ENCODE data around the gene C11orf68. TPM values are rescaled to one million over a fixed set of nuclear protein-coding genes. Genes with fewer than 3 reads are reported as not detected.

The C11orf68 gene
- total RNA-seq, 1 experiment from 2014 or later, result 31.9 TPM

DNA sequence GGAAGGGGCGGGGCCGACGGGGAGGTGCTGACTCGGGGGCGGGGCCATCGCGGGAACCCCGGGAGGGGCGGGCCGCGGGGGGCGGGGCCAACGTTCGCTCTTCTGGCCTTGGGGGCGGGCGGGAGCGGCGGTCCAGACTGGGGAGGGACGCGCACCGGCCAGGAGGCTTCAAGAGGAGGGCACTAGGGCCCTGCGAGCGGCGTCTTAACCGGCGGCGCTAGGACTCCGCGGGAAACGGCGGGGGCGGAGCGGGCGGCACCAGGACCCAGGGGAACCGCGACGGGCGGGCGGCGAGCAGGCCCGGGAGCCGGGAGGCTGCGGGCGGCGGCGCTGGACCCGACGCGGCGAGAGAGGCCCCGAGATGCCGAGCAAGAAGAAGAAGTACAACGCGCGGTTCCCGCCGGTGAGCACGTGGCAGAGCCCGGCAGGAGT, 295 bp upstream of the C11orf68 start, which contains the start of gene DRAP1 (continued):
- TF ChIP-seq ATF2 (CRISPR knock-in tag; IDR thresholded peaks at IDR 0.05; ENCODE audit: borderline replicate concordance, low read depth) (no peak), IRF2 (CRISPR knock-in tag; IDR thresholded peaks at IDR 0.05; ENCODE audit: borderline replicate concordance, low read depth) (no peak), ERG (CRISPR knock-in tag; IDR thresholded peaks at IDR 0.05) (no peak; the same call in 1 of the 2 replicates), ZBTB43 (CRISPR knock-in tag; IDR thresholded peaks at IDR 0.05) (no peak), TP53 (CRISPR knock-in tag; IDR thresholded peaks at IDR 0.05) (peak; percentile 76; the same call in 1 of the 2 replicates), KAT7 (CRISPR knock-in tag; IDR thresholded peaks at IDR 0.05; ENCODE audit: borderline replicate concordance) (peak; percentile 75; the same call in 1 of the 2 replicates), GABPB1 (CRISPR knock-in tag; IDR thresholded peaks at IDR 0.05) (peak; percentile 59), NFATC4 (CRISPR knock-in tag; IDR thresholded peaks at IDR 0.05) (no peak), CBFB (CRISPR knock-in tag; IDR thresholded peaks at IDR 0.05; ENCODE audit: low read depth) (0 out of 2 replicates have a peak, but pooled peaks have one; percentile 69), ZNF425 (CRISPR knock-in tag; conservative IDR thresholded peaks at IDR 0.05) (no peak), SP1 (CRISPR knock-in tag; conservative IDR thresholded peaks at IDR 0.05) (peak; percentile 99), FOXK1 (CRISPR knock-in tag; IDR thresholded peaks at IDR 0.05) (peak; percentile 89), GTF2I (CRISPR knock-in tag; conservative IDR thresholded peaks at IDR 0.05) (no peak), ZBTB21 (CRISPR knock-in tag; IDR thresholded peaks at IDR 0.05; ENCODE audit: borderline replicate concordance) (0 out of 2 replicates have a peak, but pooled peaks have one; percentile 23), MYBL2 (CRISPR knock-in tag; IDR thresholded peaks at IDR 0.05) (peak; percentile 27; the same call in 1 of the 2 replicates), NFYB (CRISPR knock-in tag; conservative IDR thresholded peaks at IDR 0.05; ENCODE audit: low read depth) (0 out of 2 replicates have a peak, but pooled peaks have one; percentile 16), ZNF396 (CRISPR knock-in tag; IDR thresholded peaks at IDR 0.05; ENCODE audit: borderline replicate concordance) (no peak), ZNF232 (CRISPR knock-in tag; IDR thresholded peaks at IDR 0.05) (peak; percentile 82; the same call in 1 of the 2 replicates), ZNF121 (CRISPR knock-in tag; IDR thresholded peaks at IDR 0.05) (no peak)
- TF ChIP-seq, protein P1, sequence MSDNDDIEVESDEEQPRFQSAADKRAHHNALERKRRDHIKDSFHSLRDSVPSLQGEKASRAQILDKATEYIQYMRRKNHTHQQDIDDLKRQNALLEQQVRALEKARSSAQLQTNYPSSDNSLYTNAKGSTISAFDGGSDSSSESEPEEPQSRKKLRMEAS (CRISPR knock-in tag; IDR thresholded peaks at IDR 0.05), result peak; percentile 22; the same call in 1 of the 2 replicates
- TF ChIP-seq, protein P2, sequence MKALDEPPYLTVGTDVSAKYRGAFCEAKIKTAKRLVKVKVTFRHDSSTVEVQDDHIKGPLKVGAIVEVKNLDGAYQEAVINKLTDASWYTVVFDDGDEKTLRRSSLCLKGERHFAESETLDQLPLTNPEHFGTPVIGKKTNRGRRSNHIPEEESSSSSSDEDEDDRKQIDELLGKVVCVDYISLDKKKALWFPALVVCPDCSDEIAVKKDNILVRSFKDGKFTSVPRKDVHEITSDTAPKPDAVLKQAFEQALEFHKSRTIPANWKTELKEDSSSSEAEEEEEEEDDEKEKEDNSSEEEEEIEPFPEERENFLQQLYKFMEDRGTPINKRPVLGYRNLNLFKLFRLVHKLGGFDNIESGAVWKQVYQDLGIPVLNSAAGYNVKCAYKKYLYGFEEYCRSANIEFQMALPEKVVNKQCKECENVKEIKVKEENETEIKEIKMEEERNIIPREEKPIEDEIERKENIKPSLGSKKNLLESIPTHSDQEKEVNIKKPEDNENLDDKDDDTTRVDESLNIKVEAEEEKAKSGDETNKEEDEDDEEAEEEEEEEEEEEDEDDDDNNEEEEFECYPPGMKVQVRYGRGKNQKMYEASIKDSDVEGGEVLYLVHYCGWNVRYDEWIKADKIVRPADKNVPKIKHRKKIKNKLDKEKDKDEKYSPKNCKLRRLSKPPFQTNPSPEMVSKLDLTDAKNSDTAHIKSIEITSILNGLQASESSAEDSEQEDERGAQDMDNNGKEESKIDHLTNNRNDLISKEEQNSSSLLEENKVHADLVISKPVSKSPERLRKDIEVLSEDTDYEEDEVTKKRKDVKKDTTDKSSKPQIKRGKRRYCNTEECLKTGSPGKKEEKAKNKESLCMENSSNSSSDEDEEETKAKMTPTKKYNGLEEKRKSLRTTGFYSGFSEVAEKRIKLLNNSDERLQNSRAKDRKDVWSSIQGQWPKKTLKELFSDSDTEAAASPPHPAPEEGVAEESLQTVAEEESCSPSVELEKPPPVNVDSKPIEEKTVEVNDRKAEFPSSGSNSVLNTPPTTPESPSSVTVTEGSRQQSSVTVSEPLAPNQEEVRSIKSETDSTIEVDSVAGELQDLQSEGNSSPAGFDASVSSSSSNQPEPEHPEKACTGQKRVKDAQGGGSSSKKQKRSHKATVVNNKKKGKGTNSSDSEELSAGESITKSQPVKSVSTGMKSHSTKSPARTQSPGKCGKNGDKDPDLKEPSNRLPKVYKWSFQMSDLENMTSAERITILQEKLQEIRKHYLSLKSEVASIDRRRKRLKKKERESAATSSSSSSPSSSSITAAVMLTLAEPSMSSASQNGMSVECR (CRISPR knock-in tag; IDR thresholded peaks at IDR 0.05; ENCODE audit: borderline replicate concordance), result no peak
- TF ChIP-seq, protein P3, sequence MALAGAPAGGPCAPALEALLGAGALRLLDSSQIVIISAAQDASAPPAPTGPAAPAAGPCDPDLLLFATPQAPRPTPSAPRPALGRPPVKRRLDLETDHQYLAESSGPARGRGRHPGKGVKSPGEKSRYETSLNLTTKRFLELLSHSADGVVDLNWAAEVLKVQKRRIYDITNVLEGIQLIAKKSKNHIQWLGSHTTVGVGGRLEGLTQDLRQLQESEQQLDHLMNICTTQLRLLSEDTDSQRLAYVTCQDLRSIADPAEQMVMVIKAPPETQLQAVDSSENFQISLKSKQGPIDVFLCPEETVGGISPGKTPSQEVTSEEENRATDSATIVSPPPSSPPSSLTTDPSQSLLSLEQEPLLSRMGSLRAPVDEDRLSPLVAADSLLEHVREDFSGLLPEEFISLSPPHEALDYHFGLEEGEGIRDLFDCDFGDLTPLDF (CRISPR knock-in tag; IDR thresholded peaks at IDR 0.05), result no peak
- TF ChIP-seq, protein P4, sequence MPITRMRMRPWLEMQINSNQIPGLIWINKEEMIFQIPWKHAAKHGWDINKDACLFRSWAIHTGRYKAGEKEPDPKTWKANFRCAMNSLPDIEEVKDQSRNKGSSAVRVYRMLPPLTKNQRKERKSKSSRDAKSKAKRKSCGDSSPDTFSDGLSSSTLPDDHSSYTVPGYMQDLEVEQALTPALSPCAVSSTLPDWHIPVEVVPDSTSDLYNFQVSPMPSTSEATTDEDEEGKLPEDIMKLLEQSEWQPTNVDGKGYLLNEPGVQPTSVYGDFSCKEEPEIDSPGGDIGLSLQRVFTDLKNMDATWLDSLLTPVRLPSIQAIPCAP (CRISPR knock-in tag; IDR thresholded peaks at IDR 0.05), result 0 out of 2 replicates have a peak, but pooled peaks have one; percentile 38
- TF ChIP-seq, protein P5, sequence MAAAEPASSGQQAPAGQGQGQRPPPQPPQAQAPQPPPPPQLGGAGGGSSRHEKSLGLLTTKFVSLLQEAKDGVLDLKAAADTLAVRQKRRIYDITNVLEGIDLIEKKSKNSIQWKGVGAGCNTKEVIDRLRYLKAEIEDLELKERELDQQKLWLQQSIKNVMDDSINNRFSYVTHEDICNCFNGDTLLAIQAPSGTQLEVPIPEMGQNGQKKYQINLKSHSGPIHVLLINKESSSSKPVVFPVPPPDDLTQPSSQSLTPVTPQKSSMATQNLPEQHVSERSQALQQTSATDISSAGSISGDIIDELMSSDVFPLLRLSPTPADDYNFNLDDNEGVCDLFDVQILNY (CRISPR knock-in tag; IDR thresholded peaks at IDR 0.05), result peak; percentile 75
- TF ChIP-seq, protein P6, sequence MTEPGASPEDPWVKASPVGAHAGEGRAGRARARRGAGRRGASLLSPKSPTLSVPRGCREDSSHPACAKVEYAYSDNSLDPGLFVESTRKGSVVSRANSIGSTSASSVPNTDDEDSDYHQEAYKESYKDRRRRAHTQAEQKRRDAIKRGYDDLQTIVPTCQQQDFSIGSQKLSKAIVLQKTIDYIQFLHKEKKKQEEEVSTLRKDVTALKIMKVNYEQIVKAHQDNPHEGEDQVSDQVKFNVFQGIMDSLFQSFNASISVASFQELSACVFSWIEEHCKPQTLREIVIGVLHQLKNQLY (CRISPR knock-in tag; IDR thresholded peaks at IDR 0.05), result no peak
